Stimulated activated CD4-positive, alpha-beta T cell treated with anti-CD3 and anti-CD28 coated beads, Interleukin-1b, Interleukin-23, amount 100 ng/mL, for 48 hours (primary cell): ENCODE results near the gene ATF3.

Source experiments
- DNase-seq: peaks from one replicate; pipeline ENCODE4 v3.0.0-alpha.2; 2020

Gene ATF3

DNA sequence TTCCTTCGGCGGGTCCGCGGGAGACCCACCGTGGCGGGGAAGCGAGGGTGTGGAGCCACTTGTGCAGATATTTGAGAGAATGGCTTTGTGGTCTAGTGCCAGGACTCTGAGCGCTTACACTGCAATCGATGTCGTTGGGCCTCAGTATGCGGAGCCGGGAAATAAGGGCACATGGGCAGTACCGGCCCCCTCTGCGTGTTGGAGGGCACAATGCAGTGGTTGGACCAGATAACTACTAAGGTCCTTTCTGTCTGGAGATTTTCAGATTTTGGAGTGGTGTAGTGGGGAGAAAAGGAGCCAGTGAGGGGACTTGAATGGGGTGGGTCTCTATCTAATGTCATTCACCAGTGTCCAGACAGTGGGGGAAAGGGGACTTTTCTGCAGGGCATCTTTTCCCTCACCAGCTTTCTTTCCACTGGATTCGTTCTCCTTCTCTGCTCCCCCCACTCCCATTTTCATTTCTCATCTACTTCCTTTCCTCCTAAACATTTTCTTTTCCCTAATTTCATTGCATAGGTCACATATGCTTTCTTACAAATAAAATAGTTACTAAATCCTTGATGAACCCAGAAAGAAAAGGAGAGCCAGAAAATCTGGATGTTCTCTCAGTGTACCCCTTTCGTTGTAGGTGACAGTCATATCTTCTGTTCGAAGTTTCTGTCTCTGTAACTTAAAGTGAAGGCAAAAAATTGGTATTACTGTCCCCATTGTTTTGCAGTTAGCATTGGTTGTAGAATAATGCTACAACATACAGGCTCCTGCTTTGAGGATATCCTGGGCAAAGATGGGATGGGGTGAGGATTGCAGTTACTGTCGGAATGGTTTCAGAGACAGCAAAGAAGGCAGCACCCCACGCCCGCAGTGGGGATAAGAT is 1.4 kb downstream of the ATF3 start:
- DNase-seq = peak; percentile 14

DNA sequence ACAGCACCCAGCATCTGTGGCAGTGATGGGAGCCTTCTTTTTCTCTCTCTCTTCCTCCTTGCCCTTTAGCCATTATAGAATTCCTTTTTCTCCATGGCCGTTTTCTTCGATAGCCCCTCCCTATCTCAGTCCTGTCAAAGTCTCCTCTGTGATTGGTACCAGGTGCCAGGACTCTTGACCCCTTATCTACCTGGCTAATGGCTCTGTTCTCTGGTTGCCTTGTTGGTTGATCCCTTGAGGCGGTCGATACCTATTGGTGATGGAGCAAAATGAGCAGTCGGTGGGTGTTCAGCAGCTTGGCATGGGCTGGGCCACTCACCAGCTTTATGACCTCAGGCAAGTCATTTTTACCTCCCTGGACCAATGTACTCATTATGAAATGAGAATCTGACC is 2.0 kb downstream of the ATF3 start:
- DNase-seq = no peak

DNA sequence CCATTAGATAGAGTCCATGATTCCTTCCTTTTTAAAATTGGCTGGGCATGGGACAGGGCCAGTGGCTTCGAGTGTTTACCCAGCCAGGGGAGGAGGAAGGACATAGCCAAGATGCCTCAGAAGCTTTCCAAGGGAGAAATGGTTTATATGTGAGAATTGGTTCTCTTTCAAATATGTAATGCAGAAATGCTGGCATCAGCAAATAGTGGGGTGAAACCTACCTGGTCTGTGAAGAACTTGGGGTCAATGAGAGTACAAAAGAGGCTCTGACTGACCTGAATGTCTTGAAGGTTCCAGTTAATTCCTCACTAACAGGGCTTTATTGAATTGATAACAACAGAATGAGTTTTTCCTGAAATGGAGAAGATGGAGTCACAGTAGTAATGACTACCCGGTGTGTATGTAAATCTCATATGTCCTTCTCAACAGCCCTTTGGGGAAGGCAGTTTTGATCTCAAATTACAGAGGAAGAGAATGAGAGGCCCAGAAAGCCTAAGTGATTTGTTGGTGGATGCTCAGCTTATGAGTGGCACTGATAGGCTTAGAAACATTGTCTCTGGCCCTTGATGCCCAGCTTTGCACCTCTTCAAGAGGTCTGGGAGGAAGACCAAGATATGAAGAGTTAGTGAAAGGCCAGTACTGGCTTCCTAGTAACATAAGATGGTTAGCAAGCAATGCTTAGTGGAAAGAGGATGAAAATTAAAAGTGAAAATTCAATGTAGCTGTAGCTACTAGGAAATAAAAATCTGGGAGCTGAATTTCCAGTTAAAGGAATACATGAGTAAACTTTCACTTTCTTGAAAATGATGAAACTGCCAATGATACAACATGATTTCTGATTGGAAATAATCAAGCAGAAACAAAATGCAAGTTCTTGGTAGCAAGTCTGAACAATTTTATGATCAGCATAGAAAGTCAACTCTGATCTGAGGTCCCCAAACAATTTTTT is 2.7 kb downstream of the ATF3 start:
- no peak for DNase-seq

DNA sequence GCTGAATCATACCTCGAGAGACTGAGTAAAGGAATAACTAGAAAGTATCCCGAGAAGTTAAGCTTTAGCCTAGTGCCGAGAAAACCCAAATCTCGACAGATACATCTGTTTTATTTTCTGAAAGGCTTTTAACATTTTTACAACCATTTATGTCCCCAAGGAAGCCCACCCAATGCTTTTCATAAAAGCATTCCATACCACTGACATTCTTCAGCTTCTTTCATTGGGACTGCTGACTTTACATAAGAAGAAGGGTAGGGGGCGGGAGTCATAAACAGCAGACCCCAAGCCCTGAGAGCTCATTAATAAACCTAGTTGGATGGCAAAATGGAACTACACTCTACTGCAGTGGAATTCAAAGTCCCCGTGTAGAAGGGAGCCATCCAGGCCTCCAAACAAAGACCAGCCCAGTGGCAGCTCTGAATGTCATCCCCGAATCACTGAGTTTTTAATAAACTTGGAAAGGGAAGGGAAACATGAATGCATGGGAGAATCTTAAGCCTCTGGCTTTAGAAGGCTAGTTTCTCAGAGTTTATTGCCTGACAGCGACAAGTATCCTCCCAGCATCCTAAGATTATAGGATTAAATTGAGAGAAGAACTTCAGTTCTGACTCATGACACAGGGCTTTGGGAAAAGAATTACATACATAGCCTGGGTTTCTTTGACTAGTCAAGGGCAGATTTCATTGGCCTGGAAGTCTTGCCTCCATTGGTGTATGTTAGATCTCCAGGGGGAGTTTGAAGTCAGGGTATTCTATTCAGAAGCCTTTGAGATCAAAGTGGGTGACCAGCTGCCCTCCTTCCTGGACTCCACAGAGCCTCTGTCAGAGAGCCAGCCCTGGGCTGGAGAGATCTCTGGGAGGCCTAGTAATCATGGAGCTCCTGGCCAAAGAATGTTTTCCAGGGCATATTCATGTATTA is 3.7 kb downstream of the ATF3 start:
- no peak for DNase-seq

DNA sequence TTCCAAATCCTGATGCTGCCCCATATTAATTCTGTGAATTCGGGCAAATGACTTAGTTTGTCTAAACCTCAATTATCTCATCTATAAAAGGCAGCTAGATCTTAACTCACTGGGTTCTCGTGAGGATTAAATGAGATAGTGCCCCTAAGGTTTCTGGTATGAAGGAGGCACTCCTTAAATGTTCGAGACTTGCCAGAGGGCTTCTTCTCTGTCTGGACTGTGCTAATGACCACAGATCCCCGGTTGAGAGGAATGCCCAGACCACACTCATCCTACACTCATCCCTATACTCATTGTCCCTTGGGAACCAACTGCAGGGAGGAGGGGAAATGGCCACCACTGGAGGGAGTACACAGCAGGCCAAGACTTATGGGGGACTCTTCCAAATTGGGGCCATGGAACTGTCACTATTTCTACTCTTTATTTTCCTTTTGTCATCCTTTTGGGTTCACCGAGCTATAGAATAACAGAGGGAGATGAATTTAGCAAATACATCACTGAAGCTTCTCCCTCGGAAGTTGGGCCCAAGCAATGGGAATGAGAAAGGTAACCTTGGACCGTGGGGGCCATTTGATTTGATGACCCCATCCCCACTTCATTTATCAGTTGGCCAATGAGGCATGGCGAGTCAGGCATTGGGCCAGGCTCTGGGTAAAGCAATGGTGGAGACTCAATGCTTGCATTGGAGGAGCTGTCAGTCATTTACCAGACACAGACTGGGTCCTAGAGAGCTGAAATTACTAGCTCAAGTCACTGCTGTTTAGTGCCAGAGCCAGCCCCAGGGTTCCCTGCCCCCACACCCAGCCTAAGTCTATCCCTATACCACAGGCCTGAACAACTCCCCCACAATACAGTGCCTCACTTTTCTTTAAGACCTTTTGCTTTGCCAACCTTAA is 5.1 kb downstream of the ATF3 start:
- no peak for DNase-seq

DNA sequence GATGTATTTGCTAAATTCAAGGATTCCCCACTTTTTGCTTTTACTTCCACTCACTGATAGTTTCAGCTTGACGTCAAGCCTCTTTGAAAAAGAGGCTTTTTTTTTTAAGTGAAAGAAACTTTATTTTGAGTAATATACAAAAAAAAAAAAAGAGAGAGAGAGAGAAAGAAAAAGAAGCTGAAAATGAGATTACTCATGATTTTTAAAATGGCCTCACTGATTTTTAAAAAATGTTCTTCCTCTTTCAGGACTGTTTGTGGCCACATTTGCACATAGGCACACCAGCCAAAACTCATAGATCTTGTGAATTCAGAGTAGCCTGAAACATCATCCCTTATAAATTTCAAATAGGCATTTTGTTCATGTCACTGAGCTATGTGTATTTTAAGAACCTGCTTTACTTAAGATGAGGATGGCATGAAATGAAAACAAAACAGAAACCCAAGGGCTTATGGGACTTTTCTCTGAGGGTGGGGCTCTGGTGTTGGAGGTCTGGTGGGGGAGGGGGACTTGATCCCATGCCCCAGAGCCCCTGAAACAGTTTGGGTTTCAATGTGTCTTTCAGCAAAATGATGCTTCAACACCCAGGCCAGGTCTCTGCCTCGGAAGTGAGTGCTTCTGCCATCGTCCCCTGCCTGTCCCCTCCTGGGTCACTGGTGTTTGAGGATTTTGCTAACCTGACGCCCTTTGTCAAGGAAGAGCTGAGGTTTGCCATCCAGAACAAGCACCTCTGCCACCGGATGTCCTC is 6.1 kb downstream of the ATF3 start:
- no peak for DNase-seq

DNA sequence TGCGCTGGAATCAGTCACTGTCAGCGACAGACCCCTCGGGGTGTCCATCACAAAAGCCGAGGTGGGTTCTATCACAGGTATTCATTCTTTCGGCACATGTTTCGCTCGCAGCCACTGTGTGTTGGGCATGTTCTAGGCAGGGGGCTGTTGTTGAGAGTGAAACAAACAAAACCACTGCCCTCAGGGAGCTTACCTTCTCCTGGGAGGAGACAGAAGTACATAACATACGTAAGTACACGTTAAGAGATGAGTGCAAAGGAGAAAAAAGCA is 6.6 kb downstream of the ATF3 start:
- no peak for DNase-seq

DNA sequence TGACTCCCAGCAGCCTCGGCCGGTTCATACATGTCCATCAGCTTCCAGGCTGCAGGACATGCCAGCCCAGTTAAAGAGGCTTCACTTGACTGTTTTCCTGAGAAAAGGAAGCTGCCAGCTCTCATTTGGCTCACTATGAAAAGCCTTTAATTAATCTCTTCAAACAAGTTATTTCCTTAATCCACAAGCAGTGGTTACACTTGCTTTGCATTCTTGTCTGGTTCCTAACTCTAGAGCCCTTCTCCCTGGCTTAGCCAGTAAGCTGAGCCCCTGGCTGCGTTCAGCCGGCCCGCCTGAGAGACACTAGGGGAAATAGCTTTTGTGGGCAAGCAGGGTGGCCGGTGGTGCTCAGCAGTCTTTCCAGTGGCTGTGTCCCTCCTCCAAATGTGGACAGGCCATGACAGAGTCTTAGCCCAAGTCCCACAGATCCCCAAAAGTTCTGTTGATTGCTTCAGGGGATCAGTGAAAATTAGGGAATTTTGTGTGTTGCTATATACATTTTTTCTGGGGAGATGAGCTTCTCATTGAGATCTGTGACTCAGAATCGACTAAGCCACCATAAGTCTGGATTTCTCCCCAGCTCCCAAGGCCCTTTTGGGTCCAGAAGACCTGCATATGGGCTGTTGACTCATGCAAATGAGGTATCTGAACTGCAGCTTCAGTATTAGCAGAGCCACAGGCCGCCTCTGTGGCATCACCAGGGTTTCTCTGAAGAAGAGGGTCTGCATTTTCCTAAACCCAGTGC is 10.1 kb downstream of the ATF3 start:
- no peak for DNase-seq

DNA sequence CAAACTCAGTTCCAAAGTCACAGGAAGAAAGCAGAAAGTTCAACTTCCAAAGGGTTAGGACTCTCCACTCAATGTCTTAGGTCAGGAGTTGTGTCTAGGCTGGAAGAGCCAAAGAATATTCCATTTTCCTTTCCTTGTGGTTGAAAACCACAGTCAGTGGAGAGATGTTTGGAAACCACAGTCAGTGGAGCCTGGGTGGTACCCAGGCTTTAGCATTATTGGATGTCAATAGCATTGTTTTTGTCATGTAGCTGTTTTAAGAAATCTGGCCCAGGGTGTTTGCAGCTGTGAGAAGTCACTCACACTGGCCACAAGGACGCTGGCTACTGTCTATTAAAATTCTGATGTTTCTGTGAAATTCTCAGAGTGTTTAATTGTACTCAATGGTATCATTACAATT is 11.7 kb downstream of the ATF3 start:
- no peak for DNase-seq

DNA sequence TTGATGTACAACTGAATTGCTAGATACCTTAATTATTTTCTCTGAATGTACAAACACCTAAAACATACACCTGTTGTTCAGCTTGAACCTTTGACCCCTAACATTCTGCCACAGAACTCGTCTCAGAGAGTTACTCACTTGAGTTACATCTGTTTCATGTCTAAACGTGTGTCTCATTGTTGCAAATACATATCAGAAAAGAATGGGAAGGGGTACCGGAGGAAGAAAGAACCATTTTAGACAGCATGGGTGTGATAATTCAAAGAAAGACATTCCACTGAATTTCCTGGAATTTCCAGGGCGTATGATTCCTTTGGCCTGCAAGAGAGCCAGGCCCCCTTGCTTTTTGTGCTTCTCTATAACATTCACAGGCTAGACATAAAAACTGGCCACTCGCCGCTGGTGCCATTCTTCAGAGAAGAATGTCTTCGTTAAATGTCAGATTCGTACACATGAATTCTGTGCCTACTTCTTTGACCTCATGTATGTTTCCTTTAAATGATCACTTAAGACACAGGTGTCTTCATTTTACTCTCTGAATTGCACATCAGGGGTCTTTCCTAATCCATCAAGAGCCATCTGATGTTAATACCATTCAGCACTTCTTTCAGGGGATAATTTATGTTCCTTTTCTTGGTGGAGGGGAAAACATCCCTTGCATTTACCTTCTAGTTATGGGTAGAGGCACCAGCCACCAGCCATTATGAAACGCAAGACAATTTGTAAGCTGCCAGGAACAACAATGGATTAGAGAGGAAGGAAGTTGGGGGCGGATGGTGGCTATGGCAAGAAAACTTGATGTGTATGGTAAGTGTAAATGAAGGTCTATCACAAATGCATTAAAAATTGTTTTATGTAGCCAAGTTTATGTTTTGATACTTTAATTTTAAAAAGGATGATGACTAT is 12.7 kb downstream of the ATF3 start:
- DNase-seq = no peak

DNA sequence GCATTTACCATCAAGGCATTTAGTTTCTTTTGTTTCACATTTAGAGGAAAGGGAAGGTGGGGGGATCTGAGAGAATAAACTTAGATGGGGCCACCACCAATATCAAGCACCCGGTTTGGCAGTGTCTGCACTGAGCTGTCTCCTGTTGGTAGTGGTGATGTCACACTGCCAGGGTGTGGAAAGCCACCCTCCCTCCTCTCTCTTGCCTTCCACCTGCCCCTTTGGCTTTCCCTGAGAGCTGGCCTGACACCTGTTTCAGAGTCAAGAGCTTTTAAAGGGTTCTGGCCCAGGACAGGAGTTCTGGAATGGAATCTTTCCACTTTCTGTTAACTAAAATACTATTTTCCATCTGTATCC is 13.4 kb downstream of the ATF3 start:
- DNase-seq = no peak

DNA sequence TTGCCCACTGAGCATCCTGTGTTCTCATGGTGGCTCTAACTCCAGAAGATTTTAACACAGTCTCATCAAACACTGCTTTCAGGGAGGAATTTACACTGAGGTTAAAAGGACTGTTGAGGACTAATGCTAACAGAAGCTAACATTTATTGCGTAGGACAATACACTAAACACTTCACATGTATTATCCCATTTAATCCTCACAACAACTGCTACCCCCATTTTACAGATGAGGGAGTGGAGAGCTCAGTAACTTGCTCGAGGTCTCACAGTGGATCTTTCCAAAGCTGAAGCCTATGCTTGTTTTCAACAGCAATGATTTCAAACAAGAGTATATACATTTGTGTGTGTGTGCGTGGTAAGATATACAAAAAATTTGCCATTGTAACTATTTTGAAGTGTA is 13.9 kb downstream of the ATF3 start:
- DNase-seq = no peak

DNA sequence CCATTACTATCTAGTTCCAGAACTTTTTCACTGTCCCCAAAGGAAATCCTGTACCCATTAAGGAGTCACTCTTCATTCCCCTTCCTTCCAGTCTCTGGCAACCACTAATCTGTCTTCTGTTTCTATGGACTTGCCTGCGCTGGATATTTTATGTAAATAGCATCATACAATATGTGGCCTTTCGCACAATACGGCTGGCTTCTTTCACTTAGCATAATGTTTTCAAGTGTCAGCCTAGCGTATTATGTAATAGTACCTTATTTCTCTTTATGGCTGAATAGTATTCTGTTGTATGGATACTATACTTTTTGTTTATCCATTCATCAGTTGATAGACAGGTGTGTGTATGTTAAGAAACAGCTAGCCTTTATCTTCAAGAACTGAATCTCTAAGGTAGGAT is 14.3 kb downstream of the ATF3 start:
- no peak for DNase-seq

DNA sequence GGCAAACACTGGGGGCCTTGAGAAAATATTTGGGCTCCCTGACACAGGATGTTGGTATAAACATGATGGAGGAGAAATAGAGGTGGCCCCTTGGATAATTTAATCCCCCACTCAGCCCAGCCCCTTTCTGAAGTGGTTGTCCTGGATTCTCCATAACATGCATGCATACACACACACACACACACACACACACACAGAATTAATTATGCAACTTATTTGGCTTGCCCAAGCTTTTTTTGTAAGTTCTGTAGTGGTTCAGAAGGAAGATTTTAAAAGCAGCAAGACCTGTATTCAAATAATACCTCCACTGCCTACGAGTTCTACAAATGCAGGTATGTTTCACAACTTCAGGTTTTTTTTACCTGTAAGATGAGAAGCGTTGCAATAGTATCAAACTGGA is 15.0 kb downstream of the ATF3 start:
- no peak for DNase-seq

DNA sequence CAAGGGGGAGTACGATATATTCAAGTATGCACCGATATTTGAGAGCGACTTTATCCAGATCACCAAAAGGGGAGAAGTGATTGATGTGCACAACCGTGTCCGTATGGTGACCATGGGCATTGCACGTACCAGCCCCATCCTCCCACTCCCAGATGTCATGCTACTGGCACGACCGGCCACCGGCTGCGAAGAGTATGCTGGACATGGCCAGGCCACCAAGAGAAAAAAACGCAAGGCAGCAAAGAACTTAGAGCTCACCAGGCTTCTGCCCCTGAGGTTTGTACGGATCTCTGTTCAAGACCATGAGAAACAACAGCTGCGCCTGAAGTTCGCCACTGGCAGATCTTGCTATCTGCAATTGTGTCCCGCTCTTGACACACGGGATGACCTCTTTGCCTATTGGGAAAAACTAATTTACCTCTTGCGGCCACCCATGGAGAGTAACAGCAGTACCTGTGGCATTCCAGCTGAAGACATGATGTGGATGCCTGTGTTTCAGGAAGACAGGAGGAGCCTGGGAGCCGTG is 16.5 kb downstream of the ATF3 start:
- no peak for DNase-seq

DNA sequence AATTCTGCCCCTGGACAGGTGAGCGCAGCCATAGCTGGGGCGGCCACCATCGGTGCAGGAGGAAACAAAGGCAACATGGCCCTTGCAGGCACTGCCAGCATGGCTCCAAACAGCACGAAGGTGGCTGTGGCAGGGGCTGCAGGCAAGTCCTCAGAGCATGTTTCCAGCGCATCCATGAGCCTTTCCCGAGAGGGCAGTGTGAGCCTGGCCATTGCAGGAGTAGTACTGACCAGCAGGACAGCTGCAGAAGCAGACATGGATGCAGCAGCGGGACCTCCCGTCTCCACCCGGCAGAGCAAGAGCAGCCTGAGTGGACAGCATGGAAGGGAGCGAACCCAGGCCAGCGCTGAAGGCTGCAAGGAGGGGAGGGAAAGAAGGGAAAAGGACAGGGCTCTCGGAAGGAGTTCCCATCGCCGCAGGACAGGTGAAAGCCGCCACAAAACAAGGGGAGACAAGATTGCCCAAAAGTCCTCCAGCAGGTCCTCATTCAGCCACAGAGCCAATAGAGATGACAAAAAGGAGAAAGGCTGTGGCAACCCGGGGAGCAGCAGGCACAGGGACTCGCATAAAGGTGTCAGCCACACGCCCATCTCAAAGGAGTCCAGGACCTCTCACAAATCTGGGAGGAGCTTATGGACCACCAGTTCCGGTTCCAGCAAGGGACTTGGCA is 17.4 kb downstream of the ATF3 start:
- DNase-seq = no peak

DNA sequence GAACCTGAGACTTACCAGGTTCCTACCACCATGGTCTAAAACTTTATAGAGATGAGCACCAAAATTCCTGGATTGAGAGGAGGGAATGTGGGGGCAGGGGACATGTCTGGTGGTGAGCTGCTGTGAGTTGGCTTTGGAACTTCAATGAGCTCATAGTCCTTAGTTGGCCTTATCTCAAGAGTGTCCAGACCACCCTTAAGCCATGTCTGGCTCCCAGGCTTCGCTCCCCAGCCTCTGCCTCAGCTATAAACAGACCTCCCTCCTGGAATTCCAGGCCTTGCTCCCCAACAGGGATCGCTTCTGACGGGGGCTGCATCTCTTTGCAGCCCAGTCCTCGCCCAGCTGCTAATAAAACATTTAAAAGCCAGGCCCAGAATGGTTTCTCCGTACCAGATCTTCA is 19.5 kb downstream of the ATF3 start:
- DNase-seq = no peak

DNA sequence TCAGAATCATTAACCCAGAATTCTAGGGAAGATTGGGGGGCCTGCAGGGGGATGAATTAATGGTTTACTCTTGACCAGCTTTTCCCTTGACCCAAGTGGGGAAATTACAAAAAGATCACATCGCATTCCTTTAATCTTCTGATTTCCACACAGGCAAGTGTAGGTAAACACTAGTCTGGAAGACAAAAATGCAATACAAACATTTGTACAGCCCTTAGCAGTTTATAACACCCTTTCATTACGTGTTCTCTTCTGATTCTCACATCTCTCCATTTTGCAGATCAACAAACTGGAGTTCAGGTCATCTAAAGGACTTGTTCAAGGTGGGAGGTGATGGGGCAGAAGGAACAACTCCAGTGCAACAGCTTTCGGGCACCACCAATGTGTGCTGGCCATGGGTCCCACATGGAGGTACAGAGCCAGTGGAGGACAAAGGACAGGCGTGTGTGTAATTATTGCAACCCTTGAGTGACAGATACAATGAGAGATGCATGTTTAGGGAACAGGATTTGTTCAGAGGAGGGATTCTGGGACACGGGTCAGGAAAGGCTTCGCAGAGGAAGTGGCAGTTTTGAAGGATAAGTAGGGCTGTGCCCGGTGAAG is 20.4 kb downstream of the ATF3 start:
- DNase-seq = no peak
